Measurements from ENCODE around the gene CCDC40. TPM values are rescaled to one million over a fixed set of nuclear protein-coding genes. Genes with fewer than 3 reads are reported as not detected.

The CCDC40 gene
- total RNA-seq, 1 experiment from 2014 or later: 7.2 TPM

DNA sequence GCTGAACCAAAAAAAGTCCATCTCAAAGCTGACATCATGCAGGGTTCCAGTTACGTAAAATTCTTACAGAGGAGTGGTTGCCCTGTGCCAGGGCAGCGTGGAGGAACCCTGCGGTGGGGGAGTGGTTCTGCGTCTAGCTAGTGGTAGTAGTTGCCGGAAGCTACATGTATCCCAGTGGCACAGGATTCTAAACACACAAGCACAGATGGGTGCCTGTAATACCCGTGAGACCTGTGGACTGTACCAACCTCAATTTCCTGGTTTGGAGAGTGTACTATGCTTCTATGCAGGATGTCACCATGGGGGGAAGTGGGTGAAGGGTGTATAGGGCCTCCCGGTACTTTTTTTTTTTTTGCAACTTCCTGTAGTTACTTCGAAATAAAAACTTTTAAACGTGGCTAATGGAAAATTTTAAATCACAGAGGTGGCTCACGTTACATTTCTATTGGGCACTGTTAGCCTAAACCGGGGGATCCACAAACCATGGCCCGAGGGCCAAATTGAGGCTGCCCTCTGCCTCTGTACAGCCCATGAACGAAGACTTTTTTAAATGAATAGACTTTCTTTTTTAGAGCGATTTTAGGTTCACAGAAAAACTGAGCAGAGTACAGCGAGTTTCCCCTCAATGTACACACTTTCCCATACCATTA lies 39.3 kb upstream of the CCDC40 start:
- no peak for DNase-seq (ENCODE audit: low read depth)
- in situ Hi-C loops (cut with HindIII; ENCODE audit: low pct_unique_long_range_greater_than_20kb, low sequenced_read_pairs): no loop called here

DNA sequence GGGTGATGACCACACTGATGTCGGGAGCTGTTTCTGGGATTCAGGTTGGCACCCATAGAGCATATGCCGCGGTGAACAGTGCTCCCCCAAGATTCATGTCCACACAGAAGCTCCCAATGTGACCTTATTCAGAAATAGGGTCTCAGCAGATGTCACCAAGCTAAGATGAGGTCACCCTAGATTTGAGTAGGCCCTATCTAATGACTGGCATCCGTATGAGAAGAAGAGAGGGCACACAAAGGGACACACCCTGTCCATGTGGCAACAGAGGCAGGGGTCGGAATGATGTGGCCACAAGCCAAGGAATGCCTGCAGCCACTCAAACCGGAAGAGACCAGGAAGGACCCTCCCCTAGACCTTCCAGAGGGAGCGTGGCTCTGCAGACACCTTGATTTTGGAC lies 36.3 kb upstream of the CCDC40 start:
- in situ Hi-C loops (cut with HindIII; ENCODE audit: low pct_unique_long_range_greater_than_20kb, low sequenced_read_pairs): no loop called here
- DNase-seq (ENCODE audit: low read depth): no peak

DNA sequence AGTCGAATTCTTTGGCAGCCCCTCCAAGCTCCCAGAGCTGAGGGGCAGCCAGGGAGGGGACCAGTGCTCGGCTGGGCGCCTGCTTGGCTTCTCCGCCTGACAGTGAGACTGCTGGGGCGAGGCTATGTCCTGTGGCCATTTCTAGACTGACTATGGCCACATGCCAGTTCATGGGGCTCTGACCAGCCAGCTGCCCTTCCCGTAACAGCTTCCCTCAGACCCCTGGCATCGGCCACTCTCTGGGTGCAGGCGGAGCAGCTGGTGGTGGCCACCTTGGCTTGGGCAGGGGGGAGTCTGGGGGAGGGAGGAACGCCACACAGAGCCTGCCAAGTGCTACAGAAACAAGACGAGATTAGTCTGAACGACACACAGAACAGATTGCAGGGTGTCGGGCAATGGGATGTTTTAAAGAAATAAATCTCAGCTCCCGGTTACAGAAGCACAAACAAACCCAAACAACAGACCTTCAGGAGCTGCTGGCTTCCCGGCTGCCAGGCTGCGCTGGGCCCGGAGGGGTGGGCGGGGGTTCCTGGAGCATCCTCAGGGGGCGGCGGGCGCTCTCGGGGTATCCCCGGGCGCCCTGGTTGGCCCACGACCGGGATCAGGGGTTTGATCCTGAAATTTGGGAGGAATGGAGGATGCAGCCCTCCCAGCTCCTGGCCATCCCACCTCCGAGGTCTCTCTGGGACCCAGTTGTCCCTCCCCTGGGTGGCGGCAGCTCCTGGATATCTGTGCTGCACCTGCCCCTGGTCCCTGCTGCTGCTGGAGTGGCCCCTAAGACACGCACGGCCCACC lies 35.3 kb upstream of the CCDC40 start:
- in situ Hi-C loops (cut with HindIII; ENCODE audit: low pct_unique_long_range_greater_than_20kb, low sequenced_read_pairs): no loop called here
- DNase-seq (ENCODE audit: low read depth): no peak

DNA sequence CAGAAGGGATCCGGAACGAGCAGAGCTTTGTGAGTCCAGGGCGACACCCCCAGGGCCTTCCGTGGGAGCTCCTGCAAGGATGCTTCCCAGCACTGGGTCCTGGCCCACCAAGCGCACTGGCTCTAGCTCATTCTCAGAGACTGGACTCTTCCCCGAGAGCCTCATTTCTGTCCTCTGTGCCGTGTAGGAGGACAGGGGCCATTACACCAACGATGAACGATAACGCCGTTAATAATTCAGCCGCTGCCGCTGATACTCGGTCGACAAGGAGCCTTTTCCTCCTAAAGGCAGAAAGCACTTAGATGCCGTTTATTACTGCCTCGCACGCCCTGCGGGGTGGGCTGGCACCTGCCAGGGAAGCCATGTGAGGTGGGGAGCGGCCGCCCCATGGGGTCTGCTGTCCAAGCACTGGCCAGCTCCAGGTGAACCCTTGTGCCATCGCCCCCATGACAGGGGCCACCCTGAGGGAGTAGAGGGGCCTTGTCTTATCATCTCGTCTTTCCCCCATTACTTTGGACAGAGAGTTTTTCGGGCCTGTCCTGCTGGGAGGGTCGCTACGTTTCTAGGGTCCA lies 34.3 kb upstream of the CCDC40 start:
- in situ Hi-C loops (cut with HindIII; ENCODE audit: low pct_unique_long_range_greater_than_20kb, low sequenced_read_pairs): no loop called here
- no peak for DNase-seq (ENCODE audit: low read depth)

DNA sequence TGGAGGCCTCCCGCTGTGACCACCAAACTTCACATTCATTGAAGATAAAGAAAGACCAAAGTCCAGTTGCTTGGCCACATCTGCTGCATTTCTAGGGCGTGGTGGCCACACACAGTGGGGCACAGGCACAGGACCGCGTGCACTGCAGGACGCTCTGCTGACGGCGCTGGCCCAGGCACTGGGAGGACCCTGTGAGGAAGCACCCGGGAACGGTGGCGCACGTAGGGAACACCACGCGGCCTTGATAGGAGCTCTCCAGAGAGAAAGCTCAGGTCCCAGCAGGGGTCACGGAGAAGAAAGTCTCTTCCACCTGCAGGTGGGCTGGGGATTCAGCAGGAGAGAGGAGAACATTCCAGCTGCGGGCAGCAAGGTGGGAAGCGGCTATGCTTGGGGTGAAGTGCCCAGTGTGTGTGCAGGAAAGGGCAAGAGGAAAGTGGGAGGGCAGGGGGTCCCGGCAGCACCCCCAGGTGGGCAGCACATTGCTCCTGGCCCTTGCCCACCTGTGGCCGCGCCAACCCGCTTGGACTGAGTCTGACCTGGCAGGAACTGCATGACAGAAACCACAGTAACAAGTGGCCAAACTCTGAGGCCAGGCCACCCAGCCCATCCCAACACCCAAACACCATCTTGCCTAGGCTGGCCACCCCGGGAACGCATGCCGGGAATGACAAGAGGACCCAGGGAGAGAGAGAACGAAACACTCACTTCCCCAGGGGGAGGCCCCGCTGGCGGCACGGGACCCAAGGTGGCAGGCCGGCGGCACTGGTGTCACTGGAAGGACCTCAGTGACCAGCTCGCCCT lies 33.6 kb upstream of the CCDC40 start:
- in situ Hi-C loops (cut with HindIII; ENCODE audit: low pct_unique_long_range_greater_than_20kb, low sequenced_read_pairs): no loop called here
- no peak for DNase-seq (ENCODE audit: low read depth)

DNA sequence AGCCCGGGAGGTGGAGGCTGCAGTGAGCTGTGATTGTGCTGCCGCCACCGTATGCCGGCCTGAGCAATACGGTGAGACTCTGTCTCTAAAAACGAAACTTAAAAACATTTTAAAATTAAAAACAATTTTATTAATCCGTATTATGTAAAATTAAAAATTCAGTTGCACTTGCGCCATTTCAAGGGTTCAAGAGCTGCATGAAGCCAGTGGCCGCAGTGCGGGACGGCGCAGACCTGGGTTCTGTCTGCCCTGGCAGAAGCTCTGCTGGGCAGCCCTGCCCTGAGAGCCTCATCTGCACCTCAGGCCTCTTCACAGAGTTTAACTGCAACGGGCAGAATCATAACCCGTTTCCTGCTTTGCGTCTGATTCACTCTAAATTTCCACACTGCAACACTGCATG lies 32.5 kb upstream of the CCDC40 start:
- in situ Hi-C loops (cut with HindIII; ENCODE audit: low pct_unique_long_range_greater_than_20kb, low sequenced_read_pairs): no loop called here
- DNase-seq (ENCODE audit: low read depth): no peak

DNA sequence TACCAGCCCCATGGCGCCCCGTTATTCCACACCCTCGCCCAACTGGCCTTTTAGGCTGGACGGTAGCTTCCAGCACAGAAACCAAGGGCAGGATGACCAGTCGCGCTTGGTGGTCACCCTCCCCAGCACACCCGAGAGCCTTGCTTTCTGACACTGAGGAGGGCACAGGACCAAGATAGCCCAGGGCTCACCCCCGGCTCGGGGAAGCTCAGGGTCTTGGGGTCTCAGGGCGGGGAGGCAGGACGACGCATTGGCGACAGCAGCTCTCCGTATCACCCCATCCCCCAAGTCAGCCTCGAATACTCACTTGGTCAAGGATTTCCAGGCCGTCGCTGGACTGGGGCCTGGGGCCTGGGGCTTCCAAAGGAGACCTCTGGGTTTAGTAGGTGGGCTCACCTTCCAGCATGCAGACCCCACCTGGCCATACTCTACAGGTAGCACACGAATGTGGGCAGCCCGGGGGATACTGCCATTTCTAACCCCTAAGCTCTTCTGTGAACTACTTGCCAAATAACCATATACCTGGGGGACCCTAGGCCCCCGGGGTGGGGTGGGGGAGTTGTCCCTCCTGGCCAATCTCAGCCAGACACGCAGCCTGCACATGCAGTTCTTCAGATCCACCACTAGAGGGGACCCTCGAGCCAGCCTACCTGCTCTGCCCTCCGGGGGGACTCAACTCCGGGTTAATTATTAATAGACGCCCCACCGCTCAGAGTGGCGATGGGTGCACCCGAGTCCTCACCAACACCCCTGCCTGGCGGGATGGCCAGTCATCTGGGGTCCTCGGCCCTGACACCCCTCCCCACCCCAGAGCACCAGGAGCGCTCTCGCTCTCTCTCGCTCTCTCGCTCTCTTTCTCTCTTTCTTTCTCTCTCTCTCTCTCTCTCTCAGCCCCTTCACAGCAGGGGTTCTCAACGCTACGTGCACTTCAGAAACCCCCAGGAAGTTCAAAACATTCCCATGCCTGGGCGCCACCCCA lies 30.8 kb upstream of the CCDC40 start:
- DNase-seq (ENCODE audit: low read depth): peak; percentile 53
- in situ Hi-C loops (cut with HindIII; ENCODE audit: low pct_unique_long_range_greater_than_20kb, low sequenced_read_pairs): no loop called here

DNA sequence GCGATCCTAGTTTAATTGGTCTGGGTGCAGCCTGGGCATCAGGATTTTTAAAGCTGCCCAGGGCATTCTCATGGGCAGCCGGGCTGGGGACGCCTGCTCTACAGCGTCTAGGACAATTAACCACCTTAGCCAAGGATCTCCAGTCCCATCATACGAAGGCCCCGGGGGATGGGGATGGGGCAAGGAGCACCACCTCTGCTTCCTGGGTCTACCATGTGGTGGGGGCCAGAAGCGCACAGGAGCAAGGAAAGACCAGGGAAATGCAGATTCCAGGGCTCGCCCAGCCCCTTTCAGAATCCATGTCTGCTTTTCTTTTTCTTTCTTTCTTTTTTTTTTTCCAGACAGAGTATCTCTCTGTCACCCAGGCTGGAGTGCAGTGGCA lies 30.1 kb upstream of the CCDC40 start:
- in situ Hi-C loops (cut with HindIII; ENCODE audit: low pct_unique_long_range_greater_than_20kb, low sequenced_read_pairs): no loop called here
- DNase-seq (ENCODE audit: low read depth): no peak

DNA sequence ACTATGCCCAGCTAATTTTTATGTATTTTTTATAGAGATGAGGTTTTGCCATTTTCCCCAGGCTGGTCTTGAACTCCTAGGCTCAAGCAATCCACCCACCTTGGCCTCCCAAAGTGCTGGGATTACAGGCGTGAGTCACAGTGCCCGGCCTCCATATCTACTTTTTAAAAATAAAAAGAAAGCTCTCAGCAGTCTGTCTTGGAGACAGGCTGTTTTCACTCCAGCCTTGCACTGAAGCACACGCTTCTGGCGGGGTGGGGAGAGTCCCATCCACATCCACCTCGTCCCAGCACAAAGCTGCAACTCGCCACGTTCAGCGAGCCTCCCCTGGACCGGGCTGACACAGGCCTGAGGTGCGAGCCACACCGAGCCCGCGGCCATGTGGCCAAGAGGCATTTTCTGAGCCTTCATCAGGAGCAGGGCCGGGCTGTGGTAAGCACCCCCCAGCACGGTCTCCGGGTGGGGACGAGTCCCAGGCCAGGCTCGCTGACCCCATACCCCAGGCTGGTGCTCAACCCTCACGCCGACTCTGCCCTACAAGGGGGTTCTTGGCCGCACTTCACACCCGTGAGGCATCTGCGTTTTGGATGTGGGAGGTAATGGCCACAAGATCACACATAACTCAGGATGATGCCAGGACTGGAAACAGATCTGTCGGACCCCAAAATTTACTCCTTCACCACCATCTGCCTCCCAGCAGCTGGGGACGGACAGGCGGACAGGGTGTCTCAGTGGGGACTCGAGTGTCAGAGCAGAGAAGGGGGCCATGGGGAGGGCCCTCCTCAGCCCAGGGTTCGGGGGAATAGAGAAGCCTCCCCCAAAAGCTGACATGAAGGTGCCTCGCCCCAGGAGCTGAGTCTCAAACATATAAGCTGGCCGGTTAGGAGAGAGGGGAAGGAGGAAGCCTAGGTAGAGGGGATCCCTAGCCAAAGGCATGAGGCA lies 29.4 kb upstream of the CCDC40 start:
- in situ Hi-C loops (cut with HindIII; ENCODE audit: low pct_unique_long_range_greater_than_20kb, low sequenced_read_pairs): no loop called here
- DNase-seq (ENCODE audit: low read depth): no peak

DNA sequence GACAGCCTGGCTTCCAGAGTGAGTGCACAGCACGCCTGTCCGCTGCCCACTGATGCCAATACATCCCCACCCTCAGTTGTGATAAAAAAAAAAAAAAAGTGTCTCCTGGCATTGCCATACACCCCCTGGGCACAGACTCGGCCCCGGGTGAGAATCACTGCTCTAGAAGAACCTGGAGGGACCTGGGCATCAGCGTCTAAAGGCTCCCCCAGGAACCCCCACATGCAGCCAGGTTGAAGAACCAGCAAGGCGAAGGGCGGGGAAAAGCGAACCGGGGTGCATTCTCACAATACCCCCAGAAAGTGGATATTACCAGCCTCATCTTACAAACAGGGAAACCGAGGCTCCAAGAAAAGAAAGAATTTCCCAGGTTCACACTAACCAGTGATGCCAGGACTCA lies 28.5 kb upstream of the CCDC40 start:
- DNase-seq (ENCODE audit: low read depth): no peak
- in situ Hi-C loops (cut with HindIII; ENCODE audit: low pct_unique_long_range_greater_than_20kb, low sequenced_read_pairs): no loop called here

DNA sequence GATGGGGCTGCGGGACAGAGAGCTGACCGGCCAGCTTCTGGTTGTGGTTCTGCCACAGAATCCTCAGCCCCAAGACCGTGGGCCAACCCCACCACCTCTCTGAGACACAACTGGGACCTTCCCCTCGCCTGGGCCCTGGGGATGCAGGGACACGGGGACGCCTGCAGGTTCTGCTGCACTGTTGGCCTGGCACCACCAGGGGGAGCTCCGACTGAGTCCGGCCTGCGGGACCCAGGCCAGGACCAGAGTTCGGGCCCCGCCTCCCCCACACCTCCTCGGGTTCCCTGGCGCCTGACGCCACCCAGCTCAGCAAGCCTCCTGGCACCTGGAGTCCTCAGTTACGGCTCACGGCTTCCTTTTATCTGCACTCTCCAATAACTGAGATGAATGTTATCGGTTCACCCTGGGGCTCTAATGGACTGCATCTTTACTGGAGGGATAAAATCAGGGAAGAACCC lies 28.0 kb upstream of the CCDC40 start:
- peak; percentile 74 for DNase-seq (ENCODE audit: low read depth)

DNA sequence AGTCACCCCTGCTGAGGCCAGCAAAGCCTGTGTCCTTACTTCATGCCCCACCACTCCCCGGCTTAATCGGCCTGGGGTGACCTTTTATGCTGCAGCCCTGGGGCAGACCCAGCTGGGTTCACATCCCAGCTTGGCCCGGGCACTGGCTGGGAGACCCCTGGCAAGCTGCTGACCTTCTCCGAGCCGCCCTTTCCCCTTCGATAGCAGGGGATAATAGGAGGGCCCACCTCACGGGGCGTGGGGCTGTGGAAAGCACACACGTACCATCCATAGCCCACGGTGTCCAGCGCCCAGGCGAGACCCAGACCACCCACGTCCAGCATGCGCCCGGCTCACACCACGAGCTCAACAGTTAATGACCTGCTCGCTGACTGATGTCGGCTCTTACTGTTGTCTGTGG lies 27.6 kb upstream of the CCDC40 start:
- DNase-seq (ENCODE audit: low read depth): no peak
- in situ Hi-C loops (cut with HindIII; ENCODE audit: low pct_unique_long_range_greater_than_20kb, low sequenced_read_pairs): no loop called here

More for the DNA sequence above, 28.0 kb upstream of the CCDC40 start:
- in situ Hi-C loops (cut with HindIII; ENCODE audit: low pct_unique_long_range_greater_than_20kb, low sequenced_read_pairs): no loop called here

DNA sequence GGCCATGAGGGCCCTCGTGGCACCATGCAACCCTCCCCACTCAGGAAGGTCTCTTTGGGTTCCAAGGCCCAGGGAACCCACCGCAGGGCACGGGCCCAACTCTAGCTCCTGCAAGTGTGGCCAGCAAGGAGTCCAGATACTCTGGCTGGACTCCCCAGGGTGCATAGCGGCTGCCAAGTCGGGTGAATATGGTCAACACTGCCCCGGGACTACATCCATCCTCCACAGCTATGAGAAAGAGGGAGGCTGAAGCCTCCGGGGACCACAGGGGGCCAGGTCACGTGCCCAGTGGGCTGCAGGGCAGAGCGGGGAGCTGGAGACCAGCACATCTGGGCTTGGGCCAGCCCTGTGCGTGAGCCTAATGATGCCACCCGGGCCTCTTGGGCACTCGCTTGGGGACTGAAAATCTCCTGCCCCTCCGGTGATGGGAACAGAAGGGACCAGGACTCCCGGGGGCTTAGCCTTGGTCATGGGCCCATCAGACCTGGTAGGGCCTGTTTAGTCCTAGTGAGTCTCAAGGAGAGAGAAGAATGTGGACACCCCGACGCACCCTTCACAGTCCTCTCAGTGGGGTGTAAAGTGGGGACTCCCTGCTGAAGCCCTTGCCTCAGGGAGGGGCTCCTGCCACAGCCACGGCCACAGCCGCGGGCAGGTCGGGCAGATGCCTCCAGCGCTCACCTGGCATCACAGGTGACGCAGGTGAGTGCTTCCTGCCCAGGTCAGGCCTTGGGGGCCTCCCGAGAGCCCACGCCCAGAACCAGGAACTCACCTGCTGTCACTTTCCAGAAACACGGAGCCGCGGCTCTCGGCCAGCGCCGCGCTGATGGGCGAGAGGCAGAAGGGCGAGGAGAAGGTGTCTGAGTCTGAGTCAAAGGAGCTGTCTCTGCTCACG lies 26.8 kb upstream of the CCDC40 start:
- in situ Hi-C loops (cut with HindIII; ENCODE audit: low pct_unique_long_range_greater_than_20kb, low sequenced_read_pairs): no loop called here
- no peak for DNase-seq (ENCODE audit: low read depth)

DNA sequence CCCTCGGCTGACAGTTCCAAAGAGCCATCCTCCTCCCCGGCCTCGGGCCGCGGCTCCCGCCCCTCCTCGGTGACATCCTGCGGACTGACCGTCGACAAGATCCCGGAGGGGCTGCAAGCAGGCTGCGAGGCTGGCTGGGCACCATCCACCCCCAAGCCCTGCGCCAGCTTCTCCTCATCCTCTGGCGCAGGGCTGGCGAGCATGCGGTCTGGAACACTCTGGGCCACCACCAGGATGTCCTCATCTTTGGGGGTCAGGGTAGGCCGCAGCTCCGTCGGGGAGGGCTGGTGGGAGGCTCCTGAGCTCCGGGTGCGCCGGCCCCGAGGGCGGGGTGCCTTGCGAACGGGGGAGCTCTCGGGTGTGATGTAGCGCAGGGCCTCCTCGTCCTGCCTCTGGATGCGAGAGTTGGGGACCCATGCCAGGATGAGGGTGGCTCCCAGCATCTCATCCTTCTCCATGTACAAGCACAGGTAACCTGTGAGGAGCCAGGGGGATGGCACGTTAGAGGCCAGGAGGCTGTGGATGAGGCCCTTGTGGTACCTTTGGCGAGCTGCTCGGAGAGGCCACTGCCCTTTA lies 26.1 kb upstream of the CCDC40 start:
- in situ Hi-C loops (cut with HindIII; ENCODE audit: low pct_unique_long_range_greater_than_20kb, low sequenced_read_pairs): no loop called here
- no peak for DNase-seq (ENCODE audit: low read depth)

DNA sequence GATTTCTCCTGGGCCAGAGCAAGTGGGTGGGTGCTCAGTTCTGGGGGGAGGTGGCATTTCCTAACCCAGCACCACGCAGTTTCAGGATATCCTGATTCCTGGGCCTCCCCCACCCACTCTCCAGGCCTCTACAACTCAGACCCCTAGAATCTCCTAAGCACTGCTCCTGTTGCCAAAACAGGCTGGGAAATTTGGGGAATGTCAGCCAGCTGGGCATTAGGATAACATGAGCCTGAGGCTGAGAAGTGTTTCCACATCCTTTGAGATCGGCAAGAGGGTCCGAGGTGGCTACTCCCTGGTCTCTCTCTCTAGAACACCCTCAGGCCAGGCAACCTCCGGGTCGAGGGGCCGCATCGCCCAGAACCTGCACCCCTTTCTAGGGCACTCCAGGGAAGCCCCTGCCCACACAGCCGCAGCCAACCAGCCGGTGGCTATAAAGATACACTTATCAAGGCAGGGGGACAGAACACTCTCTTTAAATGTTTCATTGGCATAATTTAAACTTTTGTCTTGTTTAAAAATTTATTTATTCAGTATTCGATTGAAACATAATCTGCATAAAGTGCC lies 24.4 kb upstream of the CCDC40 start:
- DNase-seq (ENCODE audit: low read depth): no peak
- in situ Hi-C loops (cut with HindIII; ENCODE audit: low pct_unique_long_range_greater_than_20kb, low sequenced_read_pairs): no loop called here
